Ishikawa (cell line): Measurements from ENCODE around the gene RGS7.

Source experiments
- CEBPB ChIP-seq: IDR thresholded peaks from 2 replicates; pipeline ENCODE4 v1.6.1; 2012
- CREB1 ChIP-seq: IDR thresholded peaks from 2 replicates; pipeline ENCODE4 v1.6.1; 2012; ENCODE audit warnings: low read depth
- EGR1 ChIP-seq: IDR thresholded peaks from 2 replicates; pipeline ENCODE4 v1.6.1; 2012
- EP300 ChIP-seq: IDR thresholded peaks from 2 replicates; pipeline ENCODE4 v1.6.1; 2012; ENCODE audit warnings: borderline replicate concordance
- FOXM1 ChIP-seq: IDR thresholded peaks from 2 replicates; pipeline ENCODE4 v1.6.1; 2012; ENCODE audit warnings: low read depth, borderline replicate concordance
- NFIC ChIP-seq: IDR thresholded peaks from 2 replicates; pipeline ENCODE4 v1.6.1; 2012
- RAD21 ChIP-seq: IDR thresholded peaks from 2 replicates; pipeline ENCODE4 v1.6.1; 2012; ENCODE audit warnings: low read depth
- TAF1 ChIP-seq: IDR thresholded peaks from 2 replicates; pipeline ENCODE4 v1.6.1; 2012; ENCODE audit warnings: low read depth, mild to moderate bottlenecking
- TCF12 ChIP-seq: IDR thresholded peaks from 2 replicates; pipeline ENCODE4 v1.6.1; 2012; ENCODE audit warnings: low read depth
- TEAD4 ChIP-seq: IDR thresholded peaks from 2 replicates; pipeline ENCODE4 v1.6.1; 2012
- YY1 ChIP-seq: IDR thresholded peaks from 2 replicates; pipeline ENCODE4 v1.6.1; 2012; ENCODE audit warnings: low read depth
- ZBTB7A ChIP-seq: IDR thresholded peaks from 2 replicates; pipeline ENCODE4 v1.6.1; 2012; ENCODE audit warnings: low read depth
- TF ChIP-seq, protein P1 (sequence below): IDR thresholded peaks from 2 replicates; pipeline ENCODE4 v1.6.1; 2012; ENCODE audit warnings: low read depth, mild to moderate bottlenecking
- TF ChIP-seq, protein P2 (sequence below): IDR thresholded peaks from 2 replicates; pipeline ENCODE4 v1.6.1; 2012
- TF ChIP-seq, protein P3 (sequence below): IDR thresholded peaks from 2 replicates; pipeline ENCODE4 v1.6.1; 2012

RGS7 gene

DNA sequence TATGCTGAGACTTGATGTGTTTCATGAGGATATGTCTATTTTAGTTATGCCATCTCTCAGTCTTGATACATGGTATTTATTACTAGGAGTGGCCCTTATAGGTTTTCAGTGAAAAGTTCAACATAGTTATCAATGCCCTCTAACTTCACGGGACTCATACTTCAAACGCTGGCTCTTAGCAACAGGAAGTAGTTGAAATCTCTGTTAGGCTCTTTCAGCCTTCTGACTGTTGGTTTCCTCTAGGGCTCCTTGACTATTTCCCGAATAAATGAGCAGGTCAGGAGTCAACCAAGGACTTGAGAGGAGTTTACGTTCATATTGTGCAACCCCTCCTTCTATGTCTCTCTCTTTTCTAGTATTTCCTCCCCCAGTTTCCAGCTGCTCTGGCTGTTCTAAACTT, 141.8 kb downstream of the RGS7 start:
- TF ChIP-seq RAD21, result no peak
- no peak for TF ChIP-seq EGR1
- TF ChIP-seq TCF12, result no peak
- TF ChIP-seq YY1, result no peak
- TF ChIP-seq TEAD4, result no peak
- TF ChIP-seq TAF1, result no peak
- TF ChIP-seq, protein P1, sequence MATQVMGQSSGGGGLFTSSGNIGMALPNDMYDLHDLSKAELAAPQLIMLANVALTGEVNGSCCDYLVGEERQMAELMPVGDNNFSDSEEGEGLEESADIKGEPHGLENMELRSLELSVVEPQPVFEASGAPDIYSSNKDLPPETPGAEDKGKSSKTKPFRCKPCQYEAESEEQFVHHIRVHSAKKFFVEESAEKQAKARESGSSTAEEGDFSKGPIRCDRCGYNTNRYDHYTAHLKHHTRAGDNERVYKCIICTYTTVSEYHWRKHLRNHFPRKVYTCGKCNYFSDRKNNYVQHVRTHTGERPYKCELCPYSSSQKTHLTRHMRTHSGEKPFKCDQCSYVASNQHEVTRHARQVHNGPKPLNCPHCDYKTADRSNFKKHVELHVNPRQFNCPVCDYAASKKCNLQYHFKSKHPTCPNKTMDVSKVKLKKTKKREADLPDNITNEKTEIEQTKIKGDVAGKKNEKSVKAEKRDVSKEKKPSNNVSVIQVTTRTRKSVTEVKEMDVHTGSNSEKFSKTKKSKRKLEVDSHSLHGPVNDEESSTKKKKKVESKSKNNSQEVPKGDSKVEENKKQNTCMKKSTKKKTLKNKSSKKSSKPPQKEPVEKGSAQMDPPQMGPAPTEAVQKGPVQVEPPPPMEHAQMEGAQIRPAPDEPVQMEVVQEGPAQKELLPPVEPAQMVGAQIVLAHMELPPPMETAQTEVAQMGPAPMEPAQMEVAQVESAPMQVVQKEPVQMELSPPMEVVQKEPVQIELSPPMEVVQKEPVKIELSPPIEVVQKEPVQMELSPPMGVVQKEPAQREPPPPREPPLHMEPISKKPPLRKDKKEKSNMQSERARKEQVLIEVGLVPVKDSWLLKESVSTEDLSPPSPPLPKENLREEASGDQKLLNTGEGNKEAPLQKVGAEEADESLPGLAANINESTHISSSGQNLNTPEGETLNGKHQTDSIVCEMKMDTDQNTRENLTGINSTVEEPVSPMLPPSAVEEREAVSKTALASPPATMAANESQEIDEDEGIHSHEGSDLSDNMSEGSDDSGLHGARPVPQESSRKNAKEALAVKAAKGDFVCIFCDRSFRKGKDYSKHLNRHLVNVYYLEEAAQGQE, result no peak
- no peak for TF ChIP-seq CREB1

DNA sequence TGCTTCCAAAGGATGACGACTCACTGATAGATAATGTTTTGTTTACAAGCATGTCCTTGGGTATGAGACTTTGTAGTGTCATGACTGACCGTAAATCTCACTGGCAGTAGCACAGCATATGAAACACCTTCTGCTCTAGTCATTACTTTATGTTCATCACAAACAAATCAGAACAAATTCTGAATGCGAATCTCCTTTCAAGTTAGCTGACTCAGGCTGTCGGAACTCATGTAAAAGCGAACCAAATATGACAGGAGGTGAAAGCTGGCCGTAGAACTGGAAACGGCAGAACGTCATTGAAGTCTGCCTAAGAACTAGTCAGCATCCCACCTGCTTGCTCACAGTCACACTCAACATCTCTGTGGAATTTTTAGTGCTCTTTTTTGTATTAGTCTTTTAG, 143.9 kb downstream of the RGS7 start:
- no peak for TF ChIP-seq TAF1
- TF ChIP-seq, protein P2, sequence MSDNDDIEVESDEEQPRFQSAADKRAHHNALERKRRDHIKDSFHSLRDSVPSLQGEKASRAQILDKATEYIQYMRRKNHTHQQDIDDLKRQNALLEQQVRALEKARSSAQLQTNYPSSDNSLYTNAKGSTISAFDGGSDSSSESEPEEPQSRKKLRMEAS, result no peak
- TF ChIP-seq, protein P3, sequence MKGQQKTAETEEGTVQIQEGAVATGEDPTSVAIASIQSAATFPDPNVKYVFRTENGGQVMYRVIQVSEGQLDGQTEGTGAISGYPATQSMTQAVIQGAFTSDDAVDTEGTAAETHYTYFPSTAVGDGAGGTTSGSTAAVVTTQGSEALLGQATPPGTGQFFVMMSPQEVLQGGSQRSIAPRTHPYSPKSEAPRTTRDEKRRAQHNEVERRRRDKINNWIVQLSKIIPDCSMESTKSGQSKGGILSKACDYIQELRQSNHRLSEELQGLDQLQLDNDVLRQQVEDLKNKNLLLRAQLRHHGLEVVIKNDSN, result no peak
- no peak for TF ChIP-seq EGR1
- no peak for TF ChIP-seq EP300
- no peak for TF ChIP-seq NFIC
- TF ChIP-seq FOXM1, result no peak
- TF ChIP-seq, protein P1, result no peak
- TF ChIP-seq CREB1, result no peak
- TF ChIP-seq TCF12, result no peak
- no peak for TF ChIP-seq ZBTB7A
- TF ChIP-seq CEBPB, result no peak
- TF ChIP-seq YY1, result no peak
- TF ChIP-seq TEAD4, result no peak

DNA sequence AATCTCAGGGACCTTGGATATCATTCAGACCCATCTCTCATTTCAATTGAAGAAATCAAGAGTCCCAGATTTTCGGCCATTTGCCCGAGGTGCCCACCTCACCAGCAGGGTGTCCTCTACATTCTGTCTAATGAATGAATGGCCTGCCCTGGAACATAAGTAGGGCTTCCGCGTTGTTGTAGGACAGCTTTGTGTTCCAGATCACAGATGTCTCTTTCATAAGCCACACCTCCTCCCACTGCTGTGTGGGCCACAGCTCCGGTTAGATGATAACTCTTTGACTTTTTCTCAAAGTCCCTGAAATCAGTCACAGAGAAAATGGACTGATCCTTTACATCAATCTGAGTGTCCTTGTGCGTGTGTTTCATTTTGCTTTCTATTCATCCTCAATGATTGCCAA, 144.4 kb downstream of the RGS7 start:
- TF ChIP-seq TAF1 (no peak), TCF12 (no peak), ZBTB7A (no peak), YY1 (no peak), NFIC (no peak)
- TF ChIP-seq, protein P2, result no peak
- TF ChIP-seq, protein P3, result no peak

DNA sequence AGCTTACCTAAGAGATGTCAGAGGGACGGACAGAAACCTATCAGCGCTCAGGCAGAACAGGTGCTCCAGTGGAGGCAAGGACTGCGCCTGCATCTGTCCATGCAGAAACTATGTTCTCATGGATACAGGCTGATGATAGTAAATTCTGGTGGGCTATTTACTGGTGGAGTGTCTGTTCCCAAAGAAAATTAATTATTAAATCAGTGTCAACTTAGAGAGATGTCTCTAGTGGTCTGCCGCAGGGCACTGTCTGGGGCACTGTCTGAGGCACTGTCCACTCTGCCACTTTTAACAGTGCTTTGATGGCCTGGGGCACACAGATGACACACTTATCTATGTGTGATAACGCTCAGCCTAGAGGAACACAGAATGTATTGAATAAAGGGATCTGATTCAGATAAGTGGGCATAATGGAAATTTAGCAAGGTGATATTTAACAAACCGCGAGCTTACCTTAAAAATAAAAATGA, 148.1 kb downstream of the RGS7 start:
- TF ChIP-seq TEAD4, result no peak

DNA sequence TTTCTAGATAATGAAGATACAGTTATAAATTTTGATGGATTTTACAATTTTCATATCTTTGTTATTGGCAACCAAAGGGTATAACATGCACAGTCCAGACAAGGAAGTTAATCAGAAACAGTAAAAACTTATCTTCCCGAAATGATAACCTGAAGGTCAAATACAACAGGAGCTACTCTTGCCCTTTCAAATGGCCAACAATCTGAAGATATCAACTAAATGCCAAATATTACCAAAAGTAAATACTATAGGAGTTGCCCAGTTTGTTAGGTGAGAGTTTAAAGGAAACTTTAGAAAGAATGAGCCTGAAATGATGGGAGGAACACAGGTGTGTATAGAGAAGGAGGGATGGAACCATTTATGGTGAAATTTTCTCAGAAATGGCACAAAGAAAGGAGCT, 153.2 kb downstream of the RGS7 start:
- TF ChIP-seq CEBPB, result no peak
- TF ChIP-seq, protein P1, result no peak
- no peak for TF ChIP-seq FOXM1
- TF ChIP-seq, protein P2, result no peak
- TF ChIP-seq TAF1, result no peak
- TF ChIP-seq CREB1, result no peak
- no peak for TF ChIP-seq TEAD4
- TF ChIP-seq EP300, result no peak
- TF ChIP-seq, protein P3, result no peak
- no peak for TF ChIP-seq YY1
- TF ChIP-seq EGR1, result no peak
- TF ChIP-seq NFIC, result no peak
- TF ChIP-seq RAD21, result no peak
- TF ChIP-seq TCF12, result no peak
